SK-N-SH (cell line): ENCODE results near the gene CLIC2.

Source experiments
- EZH2phosphoT487 ChIP-seq: fragments of 200-600 bp; sonication (generic); IDR thresholded peaks from 2 replicates; pipeline ENCODE4 v1.6.1; 2017; ENCODE audit warnings: low read depth, mixed run types, mild to moderate bottlenecking, antibody characterized with exemption, moderate library complexity, borderline replicate concordance
- FOSL2 ChIP-seq: IDR thresholded peaks from 2 replicates; pipeline ENCODE4 v1.4.0; 2012; ENCODE audit warnings: low read depth, mild to moderate bottlenecking, moderate library complexity, borderline replicate concordance
- JUND ChIP-seq: IDR thresholded peaks from 2 replicates; pipeline ENCODE4 v1.4.0; 2012
- RAD21 ChIP-seq: IDR thresholded peaks from 2 replicates; pipeline ENCODE4 v1.6.1; 2012; ENCODE audit warnings: mild to moderate bottlenecking, low read length
- SIN3A ChIP-seq: IDR thresholded peaks from 2 replicates; pipeline ENCODE4 v1.6.1; 2012; ENCODE audit warnings: low read depth, mild to moderate bottlenecking, low read length, moderate library complexity, borderline replicate concordance
- TAF1 ChIP-seq: IDR thresholded peaks from 2 replicates; pipeline ENCODE4 v1.6.1; 2012; ENCODE audit warnings: low read depth, mild to moderate bottlenecking, low read length, moderate library complexity, borderline replicate concordance
- TCF12 ChIP-seq: IDR thresholded peaks from 2 replicates; pipeline ENCODE4 v1.4.0; 2012
- YY1 ChIP-seq: IDR thresholded peaks from 2 replicates; pipeline ENCODE4 v1.4.0; 2012; ENCODE audit warnings: low read depth, mild to moderate bottlenecking
- TF ChIP-seq, protein P1 (sequence below): fragments of 200-600 bp; sonication (generic); IDR thresholded peaks from 2 replicates; pipeline ENCODE4 v1.6.1; 2017; ENCODE audit warnings: antibody characterized with exemption, mild to moderate bottlenecking, moderate library complexity
- TF ChIP-seq, protein P2 (sequence below): IDR thresholded peaks from 2 replicates; pipeline ENCODE4 v1.4.0; 2012; ENCODE audit warnings: low read depth, borderline replicate concordance
- TF ChIP-seq, protein P3 (sequence below): IDR thresholded peaks from 2 replicates; pipeline ENCODE4 v1.4.0; 2012; ENCODE audit warnings: low read depth

DNA sequence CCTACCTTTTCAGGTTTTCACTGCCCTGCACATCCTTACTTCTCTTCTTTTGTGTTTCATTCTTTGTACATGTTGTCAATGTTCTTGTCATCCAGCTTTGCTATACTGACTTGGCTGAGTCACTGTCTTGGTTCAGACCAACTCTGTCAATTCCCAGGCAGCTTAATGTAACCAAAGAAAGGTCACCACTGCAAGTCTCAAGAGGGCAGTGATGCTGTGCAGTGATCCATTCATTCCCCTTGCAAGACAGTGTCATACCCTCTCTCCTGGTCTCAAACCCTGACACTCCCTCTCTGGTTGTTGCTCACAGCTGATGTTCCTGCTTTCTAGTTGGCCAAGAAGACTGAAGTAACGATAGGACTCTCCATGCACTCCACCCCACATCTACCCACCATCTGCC lies 87.7 kb downstream of the CLIC2 start:
- TF ChIP-seq, protein P1, sequence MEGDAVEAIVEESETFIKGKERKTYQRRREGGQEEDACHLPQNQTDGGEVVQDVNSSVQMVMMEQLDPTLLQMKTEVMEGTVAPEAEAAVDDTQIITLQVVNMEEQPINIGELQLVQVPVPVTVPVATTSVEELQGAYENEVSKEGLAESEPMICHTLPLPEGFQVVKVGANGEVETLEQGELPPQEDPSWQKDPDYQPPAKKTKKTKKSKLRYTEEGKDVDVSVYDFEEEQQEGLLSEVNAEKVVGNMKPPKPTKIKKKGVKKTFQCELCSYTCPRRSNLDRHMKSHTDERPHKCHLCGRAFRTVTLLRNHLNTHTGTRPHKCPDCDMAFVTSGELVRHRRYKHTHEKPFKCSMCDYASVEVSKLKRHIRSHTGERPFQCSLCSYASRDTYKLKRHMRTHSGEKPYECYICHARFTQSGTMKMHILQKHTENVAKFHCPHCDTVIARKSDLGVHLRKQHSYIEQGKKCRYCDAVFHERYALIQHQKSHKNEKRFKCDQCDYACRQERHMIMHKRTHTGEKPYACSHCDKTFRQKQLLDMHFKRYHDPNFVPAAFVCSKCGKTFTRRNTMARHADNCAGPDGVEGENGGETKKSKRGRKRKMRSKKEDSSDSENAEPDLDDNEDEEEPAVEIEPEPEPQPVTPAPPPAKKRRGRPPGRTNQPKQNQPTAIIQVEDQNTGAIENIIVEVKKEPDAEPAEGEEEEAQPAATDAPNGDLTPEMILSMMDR: no peak
- TF ChIP-seq TAF1 (no peak), EZH2phosphoT487 (no peak), SIN3A (no peak), YY1 (no peak), TCF12 (no peak), JUND (no peak), FOSL2 (no peak), RAD21 (no peak)
- TF ChIP-seq, protein P2, sequence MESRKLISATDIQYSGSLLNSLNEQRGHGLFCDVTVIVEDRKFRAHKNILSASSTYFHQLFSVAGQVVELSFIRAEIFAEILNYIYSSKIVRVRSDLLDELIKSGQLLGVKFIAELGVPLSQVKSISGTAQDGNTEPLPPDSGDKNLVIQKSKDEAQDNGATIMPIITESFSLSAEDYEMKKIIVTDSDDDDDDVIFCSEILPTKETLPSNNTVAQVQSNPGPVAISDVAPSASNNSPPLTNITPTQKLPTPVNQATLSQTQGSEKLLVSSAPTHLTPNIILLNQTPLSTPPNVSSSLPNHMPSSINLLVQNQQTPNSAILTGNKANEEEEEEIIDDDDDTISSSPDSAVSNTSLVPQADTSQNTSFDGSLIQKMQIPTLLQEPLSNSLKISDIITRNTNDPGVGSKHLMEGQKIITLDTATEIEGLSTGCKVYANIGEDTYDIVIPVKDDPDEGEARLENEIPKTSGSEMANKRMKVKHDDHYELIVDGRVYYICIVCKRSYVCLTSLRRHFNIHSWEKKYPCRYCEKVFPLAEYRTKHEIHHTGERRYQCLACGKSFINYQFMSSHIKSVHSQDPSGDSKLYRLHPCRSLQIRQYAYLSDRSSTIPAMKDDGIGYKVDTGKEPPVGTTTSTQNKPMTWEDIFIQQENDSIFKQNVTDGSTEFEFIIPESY: no peak
- TF ChIP-seq, protein P3, sequence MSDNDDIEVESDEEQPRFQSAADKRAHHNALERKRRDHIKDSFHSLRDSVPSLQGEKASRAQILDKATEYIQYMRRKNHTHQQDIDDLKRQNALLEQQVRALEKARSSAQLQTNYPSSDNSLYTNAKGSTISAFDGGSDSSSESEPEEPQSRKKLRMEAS: no peak
